Liver (tissue), 3 donors: ENCODE data around the gene MLLT10.
"Not testable (repeated sequence)": the region's sequence is repeated elsewhere in the genome, so short reads cannot be mapped to it uniquely, and the experiment has no call there.

Experiments
- ATF3 ChIP-seq: IDR thresholded peaks from 2 replicates; pipeline ENCODE4 v1.6.1; 2016; ENCODE audit warnings: antibody characterized with exemption
- EGR1 ChIP-seq, 2 donors: IDR thresholded peaks; 2 replicates each; pipeline ENCODE4 v1.6.1; 2016 to 2018; ENCODE audit warnings: antibody characterized with exemption in 2 of 2, low read depth in 2 of 2
- FOXA1 ChIP-seq: IDR thresholded peaks from 2 replicates; pipeline ENCODE4 v1.6.1; 2016; ENCODE audit warnings: antibody characterized with exemption
- GABPA ChIP-seq, 2 donors: IDR thresholded peaks in 1 of 2; conservative IDR thresholded peaks in 1 of 2; 2 replicates each; pipeline ENCODE4 v1.6.1; 2016; ENCODE audit warnings: antibody characterized with exemption in 2 of 2, mild to moderate bottlenecking in 1 of 2, moderate library complexity in 1 of 2
- HNF4G ChIP-seq: IDR thresholded peaks from 2 replicates; pipeline ENCODE4 v1.6.1; 2016; ENCODE audit warnings: antibody characterized with exemption
- JUND ChIP-seq, 2 donors: IDR thresholded peaks; 2 replicates each; pipeline ENCODE4 v1.6.1; 2016; ENCODE audit warnings: antibody characterized with exemption in 2 of 2
- RAD21 ChIP-seq, 2 donors: IDR thresholded peaks; 2 replicates each; pipeline ENCODE4 v1.6.1; 2016; ENCODE audit warnings: antibody characterized with exemption in 2 of 2, mild to moderate bottlenecking in 2 of 2
- REST ChIP-seq: IDR thresholded peaks from 2 replicates; pipeline ENCODE4 v1.6.1; 2016; ENCODE audit warnings: antibody characterized with exemption, mild to moderate bottlenecking
- SP1 ChIP-seq: IDR thresholded peaks from 2 replicates; pipeline ENCODE4 v1.6.1; 2018; ENCODE audit warnings: antibody characterized with exemption, mild to moderate bottlenecking
- TAF1 ChIP-seq: conservative IDR thresholded peaks from 2 replicates; pipeline ENCODE4 v1.6.1; 2016; ENCODE audit warnings: antibody characterized with exemption, mild to moderate bottlenecking
- TF ChIP-seq, protein P1 (sequence below): fragments of 150-350 bp; IDR thresholded peaks from 2 replicates; pipeline ENCODE4 v1.5.1; 2017; ENCODE audit warnings: improper control_type of control experiment, low read depth, low read length; ENCODE audit not compliant: missing input control
- TF ChIP-seq, protein P2 (sequence below): IDR thresholded peaks from 2 replicates; pipeline ENCODE4 v1.6.1; 2016; ENCODE audit warnings: antibody characterized with exemption
- TF ChIP-seq, protein P3 (sequence below): IDR thresholded peaks from 2 replicates; pipeline ENCODE4 v1.6.1; 2016; ENCODE audit warnings: antibody characterized with exemption
- donor health status: healthy.
- donor health status: healthy.

DNA sequence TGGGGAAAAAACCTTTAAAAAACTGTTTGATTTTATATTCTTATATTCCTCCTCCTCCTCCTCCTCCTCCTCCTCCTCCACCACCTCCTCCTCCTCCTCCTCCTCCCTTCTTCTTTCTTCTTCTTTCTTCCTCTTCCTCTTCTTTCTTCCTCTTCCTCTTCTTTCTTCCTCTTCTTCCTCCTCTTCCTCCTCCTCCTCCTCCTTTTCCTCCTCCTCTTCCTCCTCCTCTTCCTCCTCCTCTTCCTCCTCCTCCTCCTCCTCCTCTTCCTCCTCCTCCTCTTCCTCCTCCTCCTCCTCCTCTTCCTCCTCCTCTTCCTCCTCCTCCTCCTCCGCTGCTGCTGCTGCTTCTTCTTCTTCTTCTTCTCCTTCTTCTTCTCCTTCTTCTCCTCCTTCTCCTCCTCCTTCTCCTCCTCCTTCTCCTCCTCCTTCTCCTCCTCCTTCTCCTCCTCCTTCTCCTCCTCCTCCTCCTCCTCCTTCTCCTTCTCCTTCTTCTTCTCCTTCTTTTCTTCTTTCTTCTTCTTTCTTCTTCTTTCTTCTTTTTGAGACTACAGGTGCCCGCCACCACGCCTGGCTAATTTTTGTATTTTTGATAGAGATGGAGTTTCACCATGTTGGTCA is 183.5 kb downstream of the MLLT10 start:
- not testable (repeated sequence) for TF ChIP-seq EGR1 (IDR thresholded peaks at IDR 0.05; ENCODE audit: low read depth in 2 of 2); TAF1; SP1; RAD21 (IDR thresholded peaks at IDR 0.05); HNF4G; REST; GABPA (IDR thresholded peaks at IDR 0.05 in 1 of 2, conservative IDR thresholded peaks at IDR 0.05 in 1 of 2); FOXA1; JUND (IDR thresholded peaks at IDR 0.05); ATF3
- TF ChIP-seq, protein P1, sequence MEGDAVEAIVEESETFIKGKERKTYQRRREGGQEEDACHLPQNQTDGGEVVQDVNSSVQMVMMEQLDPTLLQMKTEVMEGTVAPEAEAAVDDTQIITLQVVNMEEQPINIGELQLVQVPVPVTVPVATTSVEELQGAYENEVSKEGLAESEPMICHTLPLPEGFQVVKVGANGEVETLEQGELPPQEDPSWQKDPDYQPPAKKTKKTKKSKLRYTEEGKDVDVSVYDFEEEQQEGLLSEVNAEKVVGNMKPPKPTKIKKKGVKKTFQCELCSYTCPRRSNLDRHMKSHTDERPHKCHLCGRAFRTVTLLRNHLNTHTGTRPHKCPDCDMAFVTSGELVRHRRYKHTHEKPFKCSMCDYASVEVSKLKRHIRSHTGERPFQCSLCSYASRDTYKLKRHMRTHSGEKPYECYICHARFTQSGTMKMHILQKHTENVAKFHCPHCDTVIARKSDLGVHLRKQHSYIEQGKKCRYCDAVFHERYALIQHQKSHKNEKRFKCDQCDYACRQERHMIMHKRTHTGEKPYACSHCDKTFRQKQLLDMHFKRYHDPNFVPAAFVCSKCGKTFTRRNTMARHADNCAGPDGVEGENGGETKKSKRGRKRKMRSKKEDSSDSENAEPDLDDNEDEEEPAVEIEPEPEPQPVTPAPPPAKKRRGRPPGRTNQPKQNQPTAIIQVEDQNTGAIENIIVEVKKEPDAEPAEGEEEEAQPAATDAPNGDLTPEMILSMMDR = not testable (repeated sequence)
- TF ChIP-seq, protein P2, sequence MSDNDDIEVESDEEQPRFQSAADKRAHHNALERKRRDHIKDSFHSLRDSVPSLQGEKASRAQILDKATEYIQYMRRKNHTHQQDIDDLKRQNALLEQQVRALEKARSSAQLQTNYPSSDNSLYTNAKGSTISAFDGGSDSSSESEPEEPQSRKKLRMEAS = not testable (repeated sequence)
- TF ChIP-seq, protein P3, sequence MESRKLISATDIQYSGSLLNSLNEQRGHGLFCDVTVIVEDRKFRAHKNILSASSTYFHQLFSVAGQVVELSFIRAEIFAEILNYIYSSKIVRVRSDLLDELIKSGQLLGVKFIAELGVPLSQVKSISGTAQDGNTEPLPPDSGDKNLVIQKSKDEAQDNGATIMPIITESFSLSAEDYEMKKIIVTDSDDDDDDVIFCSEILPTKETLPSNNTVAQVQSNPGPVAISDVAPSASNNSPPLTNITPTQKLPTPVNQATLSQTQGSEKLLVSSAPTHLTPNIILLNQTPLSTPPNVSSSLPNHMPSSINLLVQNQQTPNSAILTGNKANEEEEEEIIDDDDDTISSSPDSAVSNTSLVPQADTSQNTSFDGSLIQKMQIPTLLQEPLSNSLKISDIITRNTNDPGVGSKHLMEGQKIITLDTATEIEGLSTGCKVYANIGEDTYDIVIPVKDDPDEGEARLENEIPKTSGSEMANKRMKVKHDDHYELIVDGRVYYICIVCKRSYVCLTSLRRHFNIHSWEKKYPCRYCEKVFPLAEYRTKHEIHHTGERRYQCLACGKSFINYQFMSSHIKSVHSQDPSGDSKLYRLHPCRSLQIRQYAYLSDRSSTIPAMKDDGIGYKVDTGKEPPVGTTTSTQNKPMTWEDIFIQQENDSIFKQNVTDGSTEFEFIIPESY = not testable (repeated sequence)
